ENCODE results near the gene OBSCN. TPM values are rescaled to one million over a fixed set of nuclear protein-coding genes. Genes with fewer than 3 reads are reported as not detected.

The OBSCN gene
- total and polyA plus RNA-seq, 2 donors (not counting 3 experiments of a cell fraction or from before 2014, with no cell fraction given): 1.5 to 2.9 TPM

DNA sequence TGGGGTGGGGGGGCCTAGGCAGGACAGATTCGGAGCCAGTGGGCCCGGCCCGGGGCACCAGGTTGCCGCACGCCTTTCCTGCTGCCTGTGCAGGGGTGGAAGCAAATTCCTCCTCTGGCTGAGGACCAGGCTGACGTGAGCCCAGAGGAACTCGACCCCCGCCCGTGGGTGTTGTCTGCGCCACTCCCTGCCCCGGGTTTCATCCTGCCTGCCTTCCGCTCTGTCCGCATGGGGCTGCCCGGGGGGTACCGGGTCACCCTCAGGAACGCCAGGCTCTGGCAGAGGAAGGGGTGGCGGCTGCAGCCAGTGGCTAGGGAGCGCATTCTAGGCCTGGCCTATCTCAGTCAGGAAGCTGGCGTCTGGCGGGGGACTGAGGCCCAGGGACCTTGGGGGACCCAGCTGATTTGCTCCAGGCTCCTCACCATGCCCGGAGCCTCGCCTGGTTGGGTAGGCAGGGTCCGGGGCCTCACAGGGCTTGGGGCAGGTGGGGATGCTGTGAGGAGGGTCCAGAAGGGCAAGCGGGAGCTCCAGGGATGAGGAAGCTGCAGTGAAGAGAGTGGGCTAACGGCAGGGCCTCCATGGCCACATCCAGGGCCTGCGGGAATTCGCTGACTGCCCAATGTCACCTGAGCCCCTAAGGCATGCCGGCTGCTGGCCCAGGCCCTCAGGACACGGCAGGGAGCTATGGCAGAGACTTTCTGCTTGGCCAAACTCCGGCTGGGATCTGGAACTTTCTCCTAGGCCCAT lies 44.7 kb upstream of the OBSCN start:
- no TSS peak for BruUV-seq (replicated peaks)
- intact Hi-C loops (cut with micrococcal nuclease): loop anchor here (10.0 kb wide), 1 partner anchor 378 kb away; no protein-coding TSS in a partner anchor
- H3K4me2 ChIP-seq (ENCODE audit: insufficient read depth, low read length): peak overlapping the region; percentile 9

DNA sequence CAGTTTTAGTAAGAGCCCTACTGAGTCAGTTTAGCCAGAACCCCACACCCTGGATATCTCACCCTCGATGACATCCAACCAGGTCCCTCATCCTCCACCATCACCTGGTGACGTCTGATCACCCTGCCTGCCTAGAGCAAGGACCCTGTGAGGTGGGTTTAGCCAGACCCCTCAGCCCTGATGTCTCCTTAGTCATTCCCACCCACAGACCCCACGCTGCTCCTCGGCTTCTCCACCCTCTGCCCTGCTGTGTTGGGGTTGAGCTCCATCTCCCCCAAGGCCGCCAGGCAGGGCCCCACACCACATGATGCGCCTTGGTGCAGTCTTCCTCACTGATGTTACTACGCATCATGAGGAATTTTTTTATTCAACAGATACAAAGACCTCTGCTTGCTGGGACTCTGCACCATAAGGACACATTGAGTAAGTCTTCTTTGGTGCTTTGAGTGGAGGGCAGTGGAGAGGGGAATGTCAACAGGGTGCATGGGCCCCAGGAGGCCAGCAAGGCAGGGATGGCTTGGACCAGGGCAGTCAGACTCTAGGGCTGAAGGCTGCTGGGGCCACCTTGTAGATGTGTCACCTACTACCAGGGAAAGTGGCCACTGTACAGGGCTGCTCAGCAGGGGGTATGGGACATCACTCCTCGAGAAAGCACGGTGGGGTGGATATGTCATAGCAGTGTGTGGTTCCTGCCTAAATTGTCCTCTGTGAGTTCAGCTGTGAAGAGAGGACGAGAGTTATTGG lies 43.9 kb upstream of the OBSCN start:
- H3K79me2 ChIP-seq (ENCODE audit: control insufficient read depth, insufficient read depth, low read length): peaks cover 10% of the 10 kb centered on the region
- no peak overlapping the region for H2AFZ ChIP-seq (ENCODE audit: low read depth, low read length)
- no peaks in the 10 kb centered on the region for H3K9me3 ChIP-seq (replicated peaks; ENCODE audit: control insufficient read depth, insufficient read depth, low read length)
- no peaks in the 10 kb centered on the region for H3K36me3 ChIP-seq (ENCODE audit: control insufficient read depth in 2 of 2, extremely low read depth in 1 of 2, insufficient read depth in 2 of 2, low read length in 2 of 2)
- no peak overlapping the region for H3K4me2 ChIP-seq (ENCODE audit: insufficient read depth, low read length)
- H3K9ac ChIP-seq (replicated peaks; ENCODE audit: extremely low read depth, insufficient read depth, low read length): no peak overlapping the region
- intact Hi-C loops (cut with micrococcal nuclease): loop anchor here (2.0 to 10.0 kb wide), 2 partner anchors 295 to 379 kb away; a partner anchor contains a TSS
- CTCF ChIA-PET: interaction anchor here (0.8 to 4.9 kb wide), 2 partner anchors 16 to 32 kb away, joined by 3 to 43 read pairs; no protein-coding TSS in a partner anchor
- BruUV-seq (replicated peaks): no TSS peak
- POLR2A ChIA-PET: interaction anchor here (1.7 kb wide), 1 partner anchor 13 kb away, joined by 4 read pairs; no protein-coding TSS in a partner anchor
- no peaks in the 10 kb centered on the region for H3K27me3 ChIP-seq (ENCODE audit: control insufficient read depth in 2 of 2, insufficient read depth in 2 of 2, low read length in 2 of 2)
- dilution Hi-C loops (cut with MboI; ENCODE audit: extremely low pct_ligation_motif_present, low sequenced_read_pairs): no loop called here
- H3K4me3 ChIP-seq (replicated peaks in 1 of 3; ENCODE audit: insufficient read depth in 1 of 3, low read depth in 1 of 3, low read length in 3 of 3): no peak overlapping the region
- no peak for FAIRE-seq
- no peaks in the 10 kb centered on the region for H4K20me1 ChIP-seq (replicated peaks; ENCODE audit: control insufficient read depth, extremely low read depth, insufficient read depth, low read length)
- no peak for TF ChIP-seq EZH2 (IDR thresholded peaks at IDR 0.05; ENCODE audit: borderline replicate concordance, low read depth, low read length, severe bottlenecking)
- TF ChIP-seq MYC (IDR thresholded peaks at IDR 0.05; ENCODE audit: low read depth, low read length): no peak
- TF ChIP-seq POLR2A (IDR thresholded peaks at IDR 0.05; ENCODE audit: low read depth, low read length): no peak
- TF ChIP-seq POLR2AphosphoS5 (IDR thresholded peaks at IDR 0.05; ENCODE audit: insufficient read depth, low read depth, low read length): no peak
- TF ChIP-seq, protein P1, sequence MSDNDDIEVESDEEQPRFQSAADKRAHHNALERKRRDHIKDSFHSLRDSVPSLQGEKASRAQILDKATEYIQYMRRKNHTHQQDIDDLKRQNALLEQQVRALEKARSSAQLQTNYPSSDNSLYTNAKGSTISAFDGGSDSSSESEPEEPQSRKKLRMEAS (IDR thresholded peaks at IDR 0.05; ENCODE audit: insufficient read depth, insufficient read length): no peak
- no peak overlapping the region for H3K27ac ChIP-seq (ENCODE audit: insufficient read depth, low read depth, low read length)
- no peaks in the 10 kb centered on the region for H3K9me1 ChIP-seq (replicated peaks; ENCODE audit: control insufficient read depth, extremely low read depth, insufficient read depth, low read length)
- no peak for DNase-seq (ENCODE audit: low read depth, low spot score)
- peaks cover 29% of the 10 kb centered on the region for H3K4me1 ChIP-seq (ENCODE audit: control insufficient read depth, extremely low read depth, insufficient read depth, low read length)

More for the DNA sequence above, 44.7 kb upstream of the OBSCN start:
- FAIRE-seq (peak; percentile 81), DNase-seq (ENCODE audit: low read depth, low spot score) (peak; percentile 44)
- Histone ChIP-seq H3K79me2 (ENCODE audit: control insufficient read depth, insufficient read depth, low read length) (peaks cover 10% of the 10 kb centered on the region), H3K27me3 (ENCODE audit: control insufficient read depth in 2 of 2, insufficient read depth in 2 of 2, low read length in 2 of 2) (no peaks in the 10 kb centered on the region), H3K36me3 (ENCODE audit: control insufficient read depth in 2 of 2, extremely low read depth in 1 of 2, insufficient read depth in 2 of 2, low read length in 2 of 2) (no peaks in the 10 kb centered on the region), H3K4me1 (ENCODE audit: control insufficient read depth, extremely low read depth, insufficient read depth, low read length) (peaks cover 29% of the 10 kb centered on the region), H3K9me1 (replicated peaks; ENCODE audit: control insufficient read depth, extremely low read depth, insufficient read depth, low read length) (no peaks in the 10 kb centered on the region), H2AFZ (ENCODE audit: low read depth, low read length) (peak overlapping the region; percentile 25), H3K27ac (ENCODE audit: insufficient read depth, low read depth, low read length) (peak overlapping the region; percentile 51), H3K9ac (replicated peaks; ENCODE audit: extremely low read depth, insufficient read depth, low read length) (peak overlapping the region; percentile 17), H4K20me1 (replicated peaks; ENCODE audit: control insufficient read depth, extremely low read depth, insufficient read depth, low read length) (no peaks in the 10 kb centered on the region), H3K9me3 (replicated peaks; ENCODE audit: control insufficient read depth, insufficient read depth, low read length) (no peaks in the 10 kb centered on the region), H3K4me3 (replicated peaks in 1 of 3; ENCODE audit: insufficient read depth in 1 of 3, low read depth in 1 of 3, low read length in 3 of 3) (no peak overlapping the region)
- TF ChIP-seq, protein P1 (IDR thresholded peaks at IDR 0.05; ENCODE audit: insufficient read depth, insufficient read length): no peak
- TF ChIP-seq POLR2AphosphoS5 (IDR thresholded peaks at IDR 0.05; ENCODE audit: insufficient read depth, low read depth, low read length) (peak; percentile 65), POLR2A (IDR thresholded peaks at IDR 0.05; ENCODE audit: low read depth, low read length) (peak; percentile 25)
- ChIA-PET CTCF (interaction anchor here (0.8 to 1.2 kb wide), 5 partner anchors 11 to 164 kb away, joined by 3 to 5 read pairs (median 4); partner anchors contain the start of gene GUK1), POLR2A (no interaction called here)
- dilution Hi-C loops (cut with MboI; ENCODE audit: extremely low pct_ligation_motif_present, low sequenced_read_pairs): no loop called here
